ENCODE measurements around the gene USP25.

The USP25 gene

DNA sequence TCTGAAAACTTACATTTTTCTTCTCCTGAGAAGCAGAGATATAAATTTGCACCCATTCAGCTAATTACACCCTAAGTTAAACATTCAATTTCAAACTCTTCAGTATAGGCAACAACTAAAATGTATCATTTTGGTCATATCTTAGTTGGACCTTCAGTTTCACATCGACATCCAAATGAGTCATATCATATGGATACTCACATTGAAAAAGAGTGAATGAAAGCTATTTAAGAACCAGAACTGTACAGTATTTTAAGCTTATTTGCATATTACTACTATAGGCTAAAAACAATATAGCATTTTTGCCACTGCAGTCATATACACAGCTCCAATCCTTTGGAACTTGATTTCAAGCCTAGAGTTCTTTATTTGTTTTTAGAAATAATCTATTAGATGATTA lies 33.6 kb downstream of the USP25 start:
- no peak for DNase-seq (ENCODE audit: low spot score)

DNA sequence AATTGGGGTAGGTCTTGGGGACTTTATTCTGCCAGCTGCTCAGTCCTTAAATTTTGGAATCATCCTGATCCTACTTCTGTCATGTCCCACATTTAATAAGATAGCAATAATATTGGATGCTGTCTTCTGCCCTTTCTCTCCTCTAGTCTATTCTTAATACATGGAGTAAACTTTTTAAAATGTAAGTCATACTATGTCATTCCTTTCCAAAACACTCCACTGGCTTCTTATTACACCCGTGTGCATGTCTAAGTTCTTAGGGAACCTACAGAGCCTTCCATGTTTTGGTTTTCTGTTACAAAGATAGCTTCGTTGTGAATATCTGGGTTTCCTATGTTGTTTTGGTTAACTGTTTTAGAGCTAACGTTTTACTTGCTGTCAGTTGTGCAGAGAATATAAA lies 35.1 kb downstream of the USP25 start:
- no peak for DNase-seq (ENCODE audit: low spot score)

DNA sequence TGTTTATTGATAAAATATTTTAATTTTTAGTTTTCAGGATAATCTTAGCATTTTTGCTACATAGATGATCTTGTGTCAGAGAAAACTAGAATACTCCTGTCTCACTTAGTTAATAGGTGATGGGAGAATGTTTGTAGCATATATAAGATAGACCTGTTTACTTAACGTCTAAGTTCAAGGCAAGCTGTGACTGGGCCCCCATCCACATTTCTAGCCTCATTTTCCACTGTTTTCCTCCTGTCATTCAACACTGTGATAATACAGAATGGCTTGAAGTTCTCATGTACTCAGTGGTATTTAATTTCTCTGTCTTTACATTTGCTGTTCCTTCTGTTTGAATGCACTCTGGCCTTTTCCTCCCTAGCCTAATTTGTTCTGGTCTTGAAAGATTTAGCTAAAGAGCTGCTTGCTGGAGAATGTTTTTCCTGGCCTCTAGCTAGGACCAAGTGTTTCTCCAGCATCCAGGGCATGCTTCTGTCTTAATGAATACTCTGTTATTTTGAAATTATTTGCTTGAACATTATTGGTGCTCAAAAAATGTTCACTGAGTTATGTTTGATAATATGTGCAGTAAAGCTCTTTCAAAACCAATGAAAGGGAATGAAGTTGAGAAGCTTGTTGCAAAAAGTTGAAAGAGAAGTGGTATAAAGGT lies 37.3 kb downstream of the USP25 start:
- DNase-seq (ENCODE audit: low spot score) = no peak

DNA sequence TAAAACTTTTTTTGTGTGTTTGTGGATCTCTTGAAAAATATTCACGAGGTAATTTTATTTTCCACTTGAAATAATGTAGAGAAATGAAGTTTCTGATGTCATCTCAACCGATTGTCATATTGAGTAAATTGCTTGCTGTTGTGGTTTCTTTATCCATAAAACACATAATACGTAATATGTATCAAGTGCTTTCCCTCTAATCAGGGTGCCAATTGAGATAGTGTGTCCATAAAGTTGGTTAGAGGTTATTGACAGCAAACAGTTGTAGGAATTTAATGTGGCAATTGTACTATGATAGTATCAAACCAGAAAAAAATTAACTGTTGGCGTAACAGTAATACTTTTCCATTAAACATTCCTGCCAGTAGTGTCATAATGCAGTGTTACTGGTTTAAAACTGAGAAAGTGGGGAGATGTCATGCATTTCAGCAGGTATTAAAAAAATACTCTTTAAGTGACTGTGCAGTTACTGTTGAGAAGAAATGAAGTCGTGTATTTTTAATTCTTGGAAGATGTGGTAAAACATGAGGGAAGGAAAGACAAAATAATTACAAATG lies 38.3 kb downstream of the USP25 start:
- DNase-seq (ENCODE audit: low spot score) = no peak

DNA sequence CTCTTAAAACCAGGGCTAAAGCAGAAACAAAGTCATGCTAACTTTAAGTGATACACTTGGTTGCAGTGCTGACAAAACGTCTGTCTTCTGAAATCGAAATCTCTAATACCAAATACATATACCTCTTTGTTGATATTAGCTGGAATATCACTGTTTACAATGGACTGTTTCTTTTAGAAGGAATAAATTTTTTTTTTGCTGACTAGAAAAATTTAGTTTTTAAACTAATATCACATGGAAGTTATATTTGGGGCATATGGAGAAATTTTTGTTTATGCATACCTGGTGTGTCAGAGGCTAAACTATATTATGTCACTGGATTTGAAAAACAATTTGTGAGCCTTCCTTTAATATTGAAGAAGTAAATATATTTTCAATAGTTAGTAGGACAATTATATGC lies 39.1 kb downstream of the USP25 start:
- DNase-seq (ENCODE audit: low spot score) = no peak

DNA sequence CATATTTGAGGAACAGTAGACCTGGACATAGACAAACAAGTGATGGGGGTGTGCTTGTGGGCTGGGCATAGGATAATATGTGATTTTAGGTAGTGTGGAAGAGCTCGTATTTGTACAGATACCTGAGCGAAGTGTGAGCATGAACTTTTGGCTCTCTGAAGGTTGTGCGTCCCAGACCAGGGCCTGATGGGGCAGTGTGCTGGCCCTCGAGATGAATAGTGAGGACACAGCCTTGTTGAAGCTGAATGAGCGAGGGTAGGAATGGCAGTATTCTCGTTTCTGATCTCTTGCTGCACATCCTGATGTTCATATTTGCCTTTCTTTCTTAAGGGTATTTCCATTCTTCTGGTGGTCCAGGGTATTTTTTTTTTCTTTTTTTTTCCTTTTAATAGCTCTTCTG lies 41.5 kb downstream of the USP25 start:
- no peak for DNase-seq (ENCODE audit: low spot score)

DNA sequence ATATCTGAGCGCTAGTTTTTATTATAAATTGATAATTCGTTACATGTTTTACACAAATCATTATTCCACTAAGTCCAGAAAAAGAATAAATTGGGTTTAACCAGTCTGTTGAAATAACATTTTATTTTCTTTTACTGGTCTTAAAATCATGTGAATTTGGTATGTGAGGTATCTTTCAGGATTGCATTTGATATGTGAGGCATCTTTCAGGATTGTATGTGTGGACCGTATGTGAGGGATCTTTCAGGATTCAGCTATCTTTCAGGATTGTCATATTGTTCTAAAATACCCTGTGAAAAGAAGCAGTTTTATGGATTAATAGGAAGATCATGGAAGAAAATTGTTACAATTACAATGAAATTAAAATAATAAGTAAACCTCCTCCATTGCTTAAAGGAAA lies 42.9 kb downstream of the USP25 start:
- DNase-seq (ENCODE audit: low spot score) = no peak

DNA sequence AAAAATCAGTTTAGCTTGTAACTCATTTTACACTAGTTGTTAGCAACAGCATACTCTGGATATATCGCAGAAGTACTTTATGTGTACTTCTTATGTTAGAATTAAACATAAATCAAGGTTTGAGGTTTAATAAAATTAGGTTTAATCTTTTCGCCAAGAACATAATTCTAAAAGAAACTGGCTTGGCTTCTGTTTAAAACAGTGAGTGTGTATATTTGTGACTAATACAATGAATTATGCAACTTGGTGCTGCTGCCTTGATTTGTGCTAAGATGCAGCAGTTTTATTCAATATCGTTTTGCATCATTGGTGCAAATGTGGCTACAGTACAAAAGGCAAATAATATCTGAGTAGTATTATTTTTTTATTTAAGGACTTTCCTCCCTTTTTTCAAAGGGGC lies 44.8 kb downstream of the USP25 start:
- no peak for DNase-seq (ENCODE audit: low spot score)

DNA sequence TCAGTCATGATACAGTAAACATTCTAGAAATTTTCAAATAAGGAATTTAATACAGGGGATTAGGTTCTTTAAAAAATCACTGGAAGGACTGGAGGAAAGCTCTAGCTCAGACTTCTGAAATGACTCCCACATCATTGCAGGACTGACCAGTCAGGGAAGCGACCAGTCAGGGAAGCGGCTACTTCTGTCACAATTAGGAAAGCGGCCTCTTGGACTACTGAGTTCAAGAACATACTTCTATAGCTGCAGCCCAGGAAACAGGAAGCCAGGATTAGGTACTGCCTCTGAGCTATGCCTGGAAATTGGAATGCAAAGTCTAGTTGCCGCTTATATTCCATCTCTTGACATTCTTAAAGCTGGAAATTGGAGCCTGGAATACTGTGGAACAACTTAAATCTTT lies 45.5 kb downstream of the USP25 start:
- DNase-seq (ENCODE audit: low spot score) = no peak

DNA sequence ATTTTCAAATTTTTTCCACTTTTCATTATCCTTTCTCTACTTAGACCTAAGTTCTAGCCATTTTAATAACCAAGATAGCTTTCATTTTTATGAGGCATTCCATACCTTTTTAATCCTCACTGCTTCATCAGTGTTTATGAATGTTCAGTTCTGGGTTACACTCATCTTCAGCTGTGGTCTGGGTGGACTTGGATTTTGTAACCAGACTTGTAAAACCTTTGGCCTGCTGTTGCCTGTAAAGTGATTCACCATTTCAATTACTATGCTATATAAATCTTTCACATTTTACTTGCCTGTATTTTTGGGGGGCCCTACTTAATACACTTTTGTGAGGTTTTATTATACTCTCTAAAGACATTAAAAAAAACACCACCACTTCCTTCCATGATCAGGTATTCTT lies 46.2 kb downstream of the USP25 start:
- no peak for DNase-seq (ENCODE audit: low spot score)

DNA sequence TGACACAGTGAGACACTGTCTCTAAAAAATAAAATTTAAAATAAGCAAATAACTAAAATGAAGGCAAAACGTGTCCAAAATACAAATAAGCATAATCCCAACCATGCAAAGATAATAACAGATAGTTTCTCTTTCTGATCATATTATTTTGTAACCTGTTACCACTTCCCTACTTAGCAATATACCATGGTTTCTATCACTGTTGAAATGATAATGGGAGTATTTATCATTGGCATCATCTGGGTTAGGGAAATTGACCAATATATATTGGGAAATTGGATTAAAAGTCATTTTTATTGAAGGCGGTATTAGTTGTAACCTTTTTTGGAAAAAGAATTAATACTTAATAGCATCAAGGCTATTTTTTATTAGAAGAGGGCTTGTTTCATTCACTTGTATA lies 47.0 kb downstream of the USP25 start:
- no peak for DNase-seq (ENCODE audit: low spot score)

DNA sequence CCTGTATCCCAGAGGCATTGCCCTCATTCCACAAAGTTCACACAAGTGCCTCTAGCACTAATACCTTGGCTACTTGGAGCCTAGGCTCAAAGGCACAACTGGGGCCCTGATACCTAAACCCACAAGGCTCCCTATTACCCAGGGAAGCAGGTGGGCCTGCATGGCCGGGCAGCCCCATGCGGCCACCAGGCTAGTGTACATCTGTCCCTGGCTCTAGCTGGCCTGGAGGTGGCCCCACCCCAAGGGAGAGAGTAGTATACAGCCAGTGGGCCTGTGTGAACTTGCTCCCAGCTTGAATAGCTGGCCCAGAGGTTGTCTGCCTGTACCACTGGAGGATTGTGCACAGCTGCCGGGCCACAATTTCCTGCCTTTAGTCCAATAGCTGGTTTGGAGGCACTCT lies 52.2 kb downstream of the USP25 start:
- DNase-seq (ENCODE audit: low spot score) = no peak

DNA sequence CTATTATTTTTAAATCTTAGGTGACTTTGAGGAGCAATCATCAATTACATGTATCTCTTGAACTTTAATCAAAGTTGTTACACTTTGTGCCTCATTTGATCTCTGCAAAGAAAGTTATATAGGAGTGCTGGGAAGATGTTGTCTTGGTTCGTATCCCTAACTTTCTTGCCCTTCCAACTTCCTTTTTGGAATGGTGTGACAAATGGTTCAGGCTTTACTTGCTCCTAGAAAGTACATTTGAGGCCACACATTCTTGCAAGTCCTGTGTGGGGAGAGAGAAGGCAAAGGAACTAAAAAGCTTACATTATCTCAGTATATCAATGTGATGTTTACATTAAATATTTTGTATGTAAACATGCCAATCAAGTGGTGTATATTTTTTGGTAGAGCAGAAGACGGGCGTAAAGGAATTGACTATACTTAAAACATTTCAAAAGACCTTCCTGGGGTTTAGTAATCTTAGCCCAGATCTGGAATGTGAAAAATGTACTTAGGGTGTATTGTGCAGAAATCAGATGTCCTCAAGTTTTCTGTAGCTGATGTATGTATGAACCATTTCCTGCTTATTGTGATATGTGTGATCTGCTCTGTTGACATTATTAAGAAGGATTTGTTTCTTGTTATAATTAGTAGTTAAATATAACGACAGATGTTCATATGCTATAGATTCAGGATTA lies 59.2 kb downstream of the USP25 start:
- DNase-seq (ENCODE audit: low spot score) = no peak

DNA sequence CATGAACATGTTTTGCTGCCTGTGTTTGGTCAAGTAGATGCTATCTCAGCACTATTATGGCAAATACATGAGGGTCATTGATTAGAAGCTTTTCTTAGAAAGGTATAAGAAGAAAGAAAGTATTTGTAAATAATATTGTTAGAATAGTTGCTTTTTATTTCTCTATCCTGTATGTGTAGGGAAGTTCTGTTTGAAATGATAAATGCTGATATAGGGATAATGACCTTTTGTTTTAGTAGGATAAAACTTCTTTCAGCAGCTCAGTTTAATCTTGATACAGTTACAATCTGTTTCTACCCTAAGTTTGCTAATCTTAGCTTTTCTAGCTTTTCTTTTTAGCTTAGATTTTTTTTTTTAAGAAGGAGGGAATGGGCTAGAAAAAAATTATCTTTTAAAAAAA lies 63.3 kb downstream of the USP25 start:
- DNase-seq (ENCODE audit: low spot score) = no peak

DNA sequence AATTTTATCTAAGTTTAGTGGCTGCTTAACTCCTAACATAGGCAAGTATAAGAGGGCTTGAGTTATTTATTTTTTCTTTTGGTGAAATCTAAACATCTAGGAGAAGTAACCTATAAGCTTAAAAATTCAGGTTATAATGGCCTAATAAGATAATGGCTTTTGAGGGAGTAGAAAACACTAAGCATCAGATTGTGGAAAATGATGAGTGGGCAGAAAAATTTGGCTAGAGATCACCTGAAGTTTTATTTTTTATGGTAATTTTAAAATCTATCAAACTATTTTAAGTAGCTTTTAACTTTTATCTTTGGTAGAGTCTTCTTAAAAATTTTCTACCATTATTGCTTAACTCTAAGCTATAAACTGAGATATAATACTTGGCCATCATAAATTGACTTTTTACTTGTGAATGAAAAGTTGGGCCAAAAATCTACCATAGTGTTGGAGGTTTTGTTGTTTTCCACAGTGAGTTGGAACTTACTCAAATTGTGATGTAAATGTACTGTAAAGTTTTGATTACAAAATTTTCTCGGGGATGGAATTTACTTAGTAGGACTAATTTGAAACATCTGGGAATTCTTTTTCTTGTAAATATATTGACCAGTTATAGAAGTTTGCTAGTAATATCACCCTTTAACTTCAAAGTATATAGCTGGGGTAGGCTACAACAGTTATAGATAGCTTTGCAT lies 63.9 kb downstream of the USP25 start:
- no peak for DNase-seq (ENCODE audit: low spot score)

DNA sequence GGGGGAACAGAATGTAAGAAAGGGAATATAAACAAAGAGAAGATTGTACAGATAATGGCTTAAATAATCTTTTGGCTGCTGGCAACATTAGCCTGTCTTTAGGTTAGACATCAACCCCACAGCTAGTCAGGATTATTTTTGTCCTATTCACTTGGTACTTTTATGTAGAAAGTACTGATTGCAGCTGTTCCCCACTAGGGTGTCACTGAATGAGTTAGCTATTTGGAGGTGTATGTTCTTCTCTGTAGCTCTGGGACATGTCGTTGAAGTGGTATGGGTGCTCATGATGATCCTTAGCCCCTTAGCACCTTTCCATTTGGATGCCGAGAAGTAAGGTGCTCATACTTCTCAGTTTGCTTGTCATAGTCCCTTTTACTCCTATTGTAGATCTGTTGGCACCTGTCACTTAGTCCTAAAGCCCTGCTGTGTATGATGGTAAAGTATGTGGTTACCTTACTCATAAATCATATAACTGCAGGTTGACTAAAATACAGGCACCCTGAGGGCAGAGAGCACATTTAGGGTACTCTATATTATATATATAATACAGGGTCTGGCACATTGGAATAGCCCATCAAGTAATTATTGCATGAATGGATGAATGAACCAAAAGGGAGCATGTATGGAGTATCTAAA lies 64.6 kb downstream of the USP25 start:
- DNase-seq (ENCODE audit: low spot score) = no peak

DNA sequence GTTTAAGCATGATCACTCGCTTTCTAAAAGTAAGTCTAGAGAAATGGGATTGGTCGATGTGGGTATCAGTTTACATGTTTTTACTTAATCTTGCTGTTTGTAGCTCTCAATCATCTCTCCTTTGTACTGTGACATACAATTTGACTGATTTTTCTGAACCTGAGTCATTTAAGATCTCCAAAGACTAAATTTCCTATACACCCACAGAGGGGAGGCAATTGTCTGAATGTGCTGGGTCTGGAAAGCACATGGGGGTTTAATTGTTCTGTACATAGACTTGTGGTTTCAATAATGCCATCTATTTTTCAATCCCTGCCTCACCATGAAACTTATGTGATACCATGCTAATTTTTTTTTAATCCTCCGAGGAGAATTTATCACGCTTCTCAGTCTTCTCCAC lies 65.8 kb downstream of the USP25 start:
- no peak for DNase-seq (ENCODE audit: low spot score)

DNA sequence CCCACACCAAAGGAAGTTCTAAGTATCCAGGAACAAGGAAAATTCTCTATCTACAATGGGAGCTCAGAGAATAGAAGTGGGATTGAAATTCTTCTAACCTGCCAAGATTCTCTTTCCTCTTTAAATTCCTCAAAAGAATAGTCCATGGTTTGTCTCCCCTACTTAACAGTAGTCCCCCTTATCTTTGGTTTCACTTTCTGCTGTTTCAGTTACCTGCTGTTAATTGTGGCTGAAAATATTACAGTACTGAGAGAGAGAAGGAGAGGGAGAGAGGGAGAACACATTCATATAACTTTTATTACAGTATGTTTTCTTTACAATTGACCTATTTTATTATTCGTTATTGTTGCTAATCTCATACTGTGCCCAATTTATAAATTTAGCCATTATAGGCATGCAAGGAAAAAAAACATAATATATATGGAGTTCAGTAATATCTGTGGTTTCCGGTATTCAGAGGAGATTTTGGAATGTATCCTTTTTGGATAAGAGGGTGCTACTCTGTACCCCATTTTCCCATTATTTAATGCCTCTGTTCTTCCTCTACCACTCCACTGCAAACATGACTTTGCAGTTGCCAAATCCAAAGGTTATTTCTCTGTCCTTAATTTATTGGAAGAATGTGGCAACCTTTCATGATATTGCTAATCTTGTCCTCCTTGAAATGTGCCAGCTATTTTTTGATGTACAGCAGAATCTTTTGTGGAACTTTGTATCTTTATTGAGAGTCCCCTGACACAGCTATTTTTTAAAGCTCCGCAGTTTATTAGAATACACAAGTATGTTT lies 68.0 kb downstream of the USP25 start:
- no peak for DNase-seq (ENCODE audit: low spot score)

DNA sequence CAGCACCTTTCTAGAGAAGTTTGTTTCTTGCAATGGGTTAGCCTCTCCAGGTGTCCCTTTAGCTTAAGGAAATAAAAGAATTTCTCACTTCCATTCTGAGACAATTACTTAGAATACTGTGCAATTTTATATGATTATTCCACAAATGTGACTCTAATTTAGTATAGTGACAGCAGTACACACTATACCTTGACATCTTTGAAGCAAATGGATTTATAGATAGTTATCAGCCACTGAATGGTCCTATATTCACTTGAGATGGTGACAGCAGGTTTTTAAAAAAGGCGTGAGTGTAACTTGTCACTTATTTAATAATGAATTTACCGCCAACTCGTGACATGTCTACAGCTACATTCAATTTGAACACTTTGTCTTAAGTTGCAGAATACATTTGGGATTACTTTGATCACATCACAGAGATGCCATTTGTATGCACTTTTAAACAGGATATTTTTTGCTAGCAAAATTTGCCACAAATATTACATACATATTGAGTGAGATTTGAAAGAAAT lies 71.6 kb downstream of the USP25 start:
- DNase-seq (ENCODE audit: low spot score) = no peak

DNA sequence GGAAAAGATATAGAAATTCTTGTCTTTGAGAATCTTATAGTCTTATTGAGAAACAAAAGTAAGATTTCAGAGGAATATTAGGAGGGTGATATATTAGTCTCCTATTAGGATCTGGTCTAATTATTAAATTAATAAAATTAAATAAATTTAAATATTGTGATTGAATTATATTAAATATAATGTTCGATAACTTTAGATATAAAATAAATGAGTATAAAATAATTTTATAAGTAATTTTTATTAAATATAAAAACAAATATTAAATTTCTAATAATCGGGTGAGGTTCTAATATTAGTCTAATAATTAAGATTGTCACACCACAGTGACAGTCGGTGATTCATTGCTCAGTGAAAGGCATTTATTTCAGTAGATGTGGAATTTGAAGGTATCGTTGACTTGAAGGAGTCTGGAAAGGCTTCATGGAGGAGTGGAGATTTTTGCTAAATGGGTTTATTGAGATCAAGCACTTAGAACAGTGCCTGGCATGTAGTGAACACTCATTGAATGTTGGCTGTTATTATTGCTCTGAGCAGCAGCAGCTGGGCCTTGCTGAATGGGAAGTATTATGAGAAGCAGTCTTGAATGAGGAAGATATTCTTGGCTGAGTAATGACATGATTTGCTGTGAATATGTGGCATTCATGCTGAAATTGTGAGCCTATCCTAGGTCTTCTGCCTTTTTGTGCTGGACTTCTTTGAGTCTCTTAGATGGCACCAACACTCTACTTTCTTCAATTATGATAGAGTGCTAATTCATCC lies 74.6 kb downstream of the USP25 start:
- DNase-seq (ENCODE audit: low spot score) = no peak

DNA sequence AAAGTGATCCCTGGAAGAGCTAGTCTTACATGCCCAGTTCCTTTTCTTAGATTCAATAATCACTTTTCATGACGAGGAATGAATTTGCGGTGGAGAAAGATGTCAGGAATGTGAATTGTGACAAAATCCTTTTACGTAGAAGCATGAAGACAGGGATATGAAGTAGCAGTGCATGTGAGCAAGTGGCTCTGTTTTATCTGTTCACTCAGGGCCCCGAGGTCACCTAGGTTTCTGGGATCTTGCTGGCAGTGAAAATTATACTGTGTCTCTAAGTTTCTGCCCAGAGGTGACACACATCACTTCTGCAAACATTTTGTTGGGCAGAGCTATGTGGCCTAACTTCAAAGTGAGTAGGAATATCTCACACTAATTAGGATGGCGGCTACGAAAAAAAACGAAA lies 79.3 kb downstream of the USP25 start:
- DNase-seq (ENCODE audit: low spot score) = no peak

Measured in ecto neural progenitor cell (in vitro differentiated cells).